Motor neuron (in vitro differentiated cells): ENCODE results near the gene EHMT1. TPM values are rescaled to one million over a fixed set of nuclear protein-coding genes. Genes with fewer than 3 reads are reported as not detected.
"Not testable (repeated sequence)": the region's sequence is repeated elsewhere in the genome, so short reads cannot be mapped to it uniquely, and the experiment has no call there.

Experiments used
- ATAC-seq, 8 experiments: fragments of 200-7000 bp; cut with Tn5 transposase; replicated peaks in 6 of 8; 2 replicates each; pipeline ENCODE4 v1.8.0; 2021; ENCODE audit warnings: mild to moderate bottlenecking in 8 of 8, moderate library complexity in 8 of 8
- H3K27ac ChIP-seq, 2 donors: fragments of 250-450 bp; sonication (Bioruptor Pico); 2 replicates each; pipeline ENCODE4 v1.9.0; 2021; ENCODE audit warnings: antibody characterized with exemption in 2 of 2, mild to moderate bottlenecking in 2 of 2, moderate library complexity in 1 of 2
- H3K4me1 ChIP-seq, 2 donors: fragments of 250-450 bp; sonication (Bioruptor Pico); replicated peaks in 1 of 2; 2 replicates each; pipeline ENCODE4 v1.6.1; 2021; ENCODE audit warnings: antibody characterized with exemption in 2 of 2, mild to moderate bottlenecking in 2 of 2, moderate library complexity in 1 of 2
- H3K4me3 ChIP-seq, 5 donors: fragments of 250-450 bp; sonication (Bioruptor Pico); 2 replicates each; pipeline ENCODE4 v1.9.0; 2021; ENCODE audit warnings: antibody characterized with exemption in 5 of 5, mild to moderate bottlenecking in 5 of 5, moderate library complexity in 4 of 5
- WGBS, 10 experiments: fragments of 450-650 bp; shearing (Covaris generic); methylation state at CpG; one replicate each; pipeline ENCODE4 v1.0.0; 2022; 5-methylcytosine and 5-hydroxymethylcytosine counted together
- in situ Hi-C, 9 experiments: fragments of 400-800 bp; cut with MboI; loops; one replicate each; pipeline ENCODE4 v1.15.0; 2021; ENCODE audit warnings: low sequenced_read_pairs in 9 of 9, low pct_unique_long_range_greater_than_20kb in 2 of 9; ENCODE audit not compliant: unreplicated experiment in 9 of 9
- total RNA-seq, 8 experiments: library from RNA; unstranded; fragments of 300-600 nt; gene quantifications; 2 replicates each; pipeline versions ENCODE4 v1.2.3 to v1.2.4, GENCODE V29; 2022

The EHMT1 gene
- total RNA-seq, 8 experiments from 2014 or later, result 25.0 to 90.6 (median 42.6) TPM

DNA sequence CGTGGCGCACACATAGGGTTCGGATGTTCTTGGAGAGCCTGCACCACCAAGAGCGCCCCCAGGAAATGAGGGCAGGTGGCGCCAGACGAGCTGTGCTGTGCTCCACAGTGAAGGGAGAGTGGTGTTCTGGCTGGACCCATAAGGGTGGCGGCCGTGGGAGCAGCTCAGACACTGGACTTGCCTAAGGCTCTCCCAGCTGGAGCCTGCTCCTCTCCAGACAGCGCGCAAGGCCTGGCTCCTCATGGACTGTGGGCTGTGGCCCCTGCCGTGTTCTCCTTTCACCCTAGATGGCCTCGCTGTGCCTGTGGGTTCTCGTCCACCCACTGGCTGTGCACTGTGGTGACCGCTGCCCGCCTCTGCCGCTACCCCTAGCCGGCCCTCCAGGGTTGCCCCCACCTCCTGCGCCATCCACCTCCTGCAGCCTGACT is 92.9 kb downstream of the EHMT1 start:
- ATAC-seq, result peak in 3 of 8 experiments; percentile 56 to 88 (median 59)
- in situ Hi-C loops, result no loop called here
- no peak overlapping the region for H3K27ac ChIP-seq
- no peak overlapping the region for H3K4me3 ChIP-seq
- no peaks in the 10 kb centered on the region for H3K4me1 ChIP-seq
- WGBS, 10 experiments, result 90 to 97% (median 93%) methylated on average over 3 to 5 of the region's 18 CpGs; no CpG with 5 or more reads in 7 of the 10 experiments

DNA sequence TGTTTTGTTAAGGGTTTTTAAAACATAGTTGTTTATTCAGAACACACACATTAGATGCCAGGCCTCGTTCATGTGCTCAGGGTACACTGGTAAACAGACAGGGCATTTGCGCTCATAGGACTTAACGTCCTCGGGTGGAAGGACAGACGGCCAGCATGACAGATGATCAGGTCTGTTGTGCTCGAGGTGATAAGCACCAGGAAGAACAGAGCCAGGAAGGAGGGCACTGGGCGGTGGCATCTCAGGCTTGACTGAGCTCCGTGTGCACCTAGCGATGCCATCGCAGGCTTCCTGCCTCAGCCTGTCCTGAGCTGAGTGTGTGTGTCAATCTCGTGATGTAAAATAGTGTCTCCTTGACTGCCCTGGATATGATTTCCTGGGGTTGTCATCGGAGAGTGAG is 96.5 kb downstream of the EHMT1 start:
- no peaks in the 10 kb centered on the region for H3K4me1 ChIP-seq
- no peak overlapping the region for H3K4me3 ChIP-seq
- in situ Hi-C loops, result no loop called here
- 80 to 100% (median 93%) methylated on average over 3 to 10 of the region's 12 CpGs; no CpG with 5 or more reads in 2 of the 10 experiments for WGBS, 10 experiments
- no peak for ATAC-seq
- no peak overlapping the region for H3K27ac ChIP-seq

DNA sequence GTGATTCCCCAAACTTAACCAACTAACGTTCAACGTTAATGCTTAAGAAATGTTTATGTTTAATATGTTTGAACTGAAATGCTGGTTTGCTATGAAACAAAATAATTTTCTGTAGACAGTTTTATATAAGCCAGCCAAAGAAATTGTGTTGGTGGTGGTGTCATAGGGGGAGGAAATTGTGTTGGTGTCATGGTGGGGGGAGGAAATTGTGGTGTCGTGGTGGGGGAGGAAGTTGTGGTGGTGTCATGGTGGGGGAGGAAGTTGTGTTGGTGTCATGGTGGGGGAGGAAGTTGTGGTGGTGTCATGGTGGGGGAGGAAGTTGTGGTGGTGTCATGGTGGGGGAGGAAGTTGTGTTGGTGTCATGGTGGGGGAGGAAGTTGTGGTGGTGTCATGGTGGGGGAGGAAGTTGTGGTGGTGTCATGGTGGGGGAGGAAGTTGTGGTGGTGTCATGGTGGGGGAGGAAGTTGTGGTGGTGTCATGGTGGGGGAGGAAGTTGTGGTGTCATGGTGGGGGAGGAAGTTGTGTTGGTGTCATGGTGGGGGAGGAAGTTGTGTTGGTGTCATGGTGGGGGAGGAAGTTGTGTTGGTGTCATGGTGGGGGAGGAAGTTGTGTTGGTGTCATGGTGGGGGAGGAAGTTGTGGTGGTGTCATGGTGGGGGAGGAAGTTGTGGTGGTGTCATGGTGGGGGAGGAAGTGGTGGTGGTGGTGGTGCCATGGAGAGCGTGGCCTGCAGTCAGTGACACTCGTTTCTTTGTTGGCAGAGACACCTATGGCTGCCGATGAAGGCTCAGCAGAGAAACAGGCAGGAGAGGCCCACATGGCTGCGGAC is 97.3 kb downstream of the EHMT1 start:
- in situ Hi-C loops, H3K27ac ChIP-seq, ATAC-seq, H3K4me3 ChIP-seq, H3K4me1 ChIP-seq: not testable (repeated sequence)
- 89 to 100% (median 100%) methylated on average over 1 to 3 of the region's 7 CpGs; no CpG with 5 or more reads in 3 of the 10 experiments for WGBS, 10 experiments

DNA sequence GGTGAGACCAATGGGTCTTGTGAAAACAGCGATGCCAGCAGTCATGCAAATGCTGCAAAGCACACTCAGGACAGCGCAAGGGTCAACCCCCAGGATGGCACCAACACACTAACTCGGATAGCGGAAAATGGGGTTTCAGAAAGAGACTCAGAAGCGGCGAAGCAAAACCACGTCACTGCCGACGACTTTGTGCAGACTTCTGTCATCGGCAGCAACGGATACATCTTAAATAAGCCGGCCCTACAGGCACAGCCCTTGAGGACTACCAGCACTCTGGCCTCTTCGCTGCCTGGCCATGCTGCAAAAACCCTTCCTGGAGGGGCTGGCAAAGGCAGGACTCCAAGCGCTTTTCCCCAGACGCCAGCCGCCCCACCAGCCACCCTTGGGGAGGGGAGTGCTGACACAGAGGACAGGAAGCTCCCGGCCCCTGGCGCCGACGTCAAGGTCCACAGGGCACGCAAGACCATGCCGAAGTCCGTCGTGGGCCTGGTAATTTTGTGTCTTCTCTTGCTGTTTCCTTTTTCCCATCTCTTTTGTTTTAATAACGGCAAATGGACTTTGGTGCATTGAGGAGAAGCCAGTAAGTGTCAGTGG is 98.0 kb downstream of the EHMT1 start:
- Histone ChIP-seq H3K27ac (no peak overlapping the region), H3K4me3 (no peak overlapping the region), H3K4me1 (no peaks in the 10 kb centered on the region)
- 96 to 100% (median 100%) methylated on average over 1 to 8 of the region's 25 CpGs; no CpG with 5 or more reads in 5 of the 10 experiments for WGBS, 10 experiments
- in situ Hi-C loops, result no loop called here
- ATAC-seq, result no peak

DNA sequence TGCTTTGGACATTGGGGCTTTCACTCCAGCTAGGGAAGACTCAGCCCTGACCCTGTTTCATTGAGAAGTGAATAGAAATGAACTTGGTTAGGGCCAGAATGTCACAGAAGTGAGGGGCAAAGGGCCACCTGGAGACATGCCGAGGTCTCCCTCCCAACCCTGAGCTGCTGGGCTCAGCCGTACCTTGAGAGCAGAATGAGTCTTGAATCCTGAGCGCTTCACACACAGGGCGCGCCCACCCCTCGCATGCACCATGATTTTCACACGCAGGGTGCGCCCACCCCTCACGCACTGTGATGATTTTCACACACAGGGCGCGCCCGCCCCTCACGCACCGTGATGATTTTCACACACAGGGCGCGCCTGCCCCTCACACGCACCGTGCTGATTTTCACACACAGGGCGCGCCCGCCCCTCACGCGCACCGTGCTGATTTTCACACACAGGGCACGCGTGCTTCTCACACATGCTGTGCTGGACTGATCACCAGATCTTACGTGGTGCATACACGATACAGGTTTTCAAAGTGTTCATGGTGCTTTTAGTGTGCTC is 99.0 kb downstream of the EHMT1 start:
- ATAC-seq, result no peak
- H3K4me3 ChIP-seq, result no peak overlapping the region
- H3K27ac ChIP-seq, result no peak overlapping the region
- in situ Hi-C loops, result no loop called here
- WGBS, 10 experiments, result 95 to 100% (median 100%) methylated on average over 1 to 25 of the region's 28 CpGs; no CpG with 5 or more reads in 1 of the 10 experiments
- H3K4me1 ChIP-seq, result no peaks in the 10 kb centered on the region

DNA sequence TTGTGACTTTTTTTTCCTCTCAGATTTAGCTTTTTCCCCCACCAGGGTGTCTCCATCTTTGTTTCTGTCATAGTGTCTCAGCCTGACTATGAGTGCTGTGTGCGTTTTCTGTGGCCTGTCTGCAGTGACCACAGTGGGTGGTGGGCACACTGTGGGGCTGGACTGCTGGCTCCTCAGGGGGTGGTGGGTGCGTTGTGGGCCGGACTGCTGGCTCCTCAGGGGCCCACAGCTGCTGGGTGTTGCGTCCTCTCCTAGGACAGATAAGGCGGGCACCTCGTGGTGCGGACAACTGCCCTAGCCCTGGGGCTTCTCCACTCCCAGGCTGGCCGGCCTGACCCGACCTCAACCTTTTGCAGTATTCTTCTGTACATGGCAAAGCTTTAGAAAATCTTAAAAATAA is 100.4 kb downstream of the EHMT1 start:
- Histone ChIP-seq H3K4me1 (no peaks in the 10 kb centered on the region), H3K27ac (no peak overlapping the region), H3K4me3 (no peak overlapping the region)
- in situ Hi-C loops, result no loop called here
- ATAC-seq, result no peak
- WGBS, 10 experiments, result 57 to 100% (median 91%) methylated on average over 1 to 3 of the region's 9 CpGs; no CpG with 5 or more reads in 4 of the 10 experiments

DNA sequence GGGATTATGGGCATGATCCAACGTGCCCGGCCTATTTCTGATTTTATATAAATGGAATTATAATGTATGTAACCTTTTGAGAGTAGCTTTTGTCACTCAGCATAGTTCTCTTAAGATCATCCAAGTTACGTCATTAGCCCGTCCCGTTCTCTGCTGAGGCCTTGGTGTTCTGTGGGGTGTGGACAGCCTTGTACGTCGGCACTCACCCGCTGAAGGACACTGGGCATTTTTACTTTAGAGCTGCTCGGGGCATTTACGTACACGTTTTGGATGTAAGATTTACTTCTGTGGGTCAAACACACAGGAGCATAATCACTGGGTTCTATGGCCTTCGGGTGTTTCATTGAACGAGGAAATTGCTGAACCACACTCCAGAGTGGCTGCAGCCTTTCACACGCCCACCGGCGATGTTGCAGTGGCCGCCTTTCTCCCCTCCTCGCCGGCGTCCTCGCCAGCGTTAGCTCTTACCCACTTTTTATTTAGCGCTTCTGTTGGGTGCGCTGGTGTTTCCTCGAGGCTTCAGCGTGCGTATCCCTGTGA is 101.8 kb downstream of the EHMT1 start:
- Histone ChIP-seq H3K4me3 (no peak overlapping the region), H3K27ac (no peak overlapping the region), H3K4me1 (no peaks in the 10 kb centered on the region)
- in situ Hi-C loops, result no loop called here
- ATAC-seq, result no peak
- WGBS, 10 experiments, result 77 to 100% (median 91%) methylated on average over 2 to 22 of the region's 27 CpGs; no CpG with 5 or more reads in 2 of the 10 experiments

DNA sequence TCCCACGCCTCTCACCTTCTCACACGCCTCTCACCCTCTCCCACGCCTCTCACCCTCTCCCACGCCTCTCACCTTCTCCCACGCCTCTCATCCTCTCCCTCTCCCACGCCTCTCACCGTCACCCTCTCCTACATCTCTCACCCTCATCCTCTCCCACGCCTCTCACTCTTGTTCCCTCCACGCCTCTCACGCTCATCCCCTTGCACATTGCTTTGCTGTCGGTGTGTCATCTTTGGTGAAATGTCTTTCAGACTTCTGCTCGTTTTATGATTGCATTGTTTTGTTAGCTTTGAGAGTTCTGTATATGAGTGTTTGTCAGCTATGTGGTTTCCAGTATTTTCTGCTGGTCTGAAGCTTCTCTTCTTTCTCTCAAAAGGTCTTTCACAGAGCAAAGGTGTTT is 102.7 kb downstream of the EHMT1 start:
- no peak for ATAC-seq
- in situ Hi-C loops, result no loop called here

DNA sequence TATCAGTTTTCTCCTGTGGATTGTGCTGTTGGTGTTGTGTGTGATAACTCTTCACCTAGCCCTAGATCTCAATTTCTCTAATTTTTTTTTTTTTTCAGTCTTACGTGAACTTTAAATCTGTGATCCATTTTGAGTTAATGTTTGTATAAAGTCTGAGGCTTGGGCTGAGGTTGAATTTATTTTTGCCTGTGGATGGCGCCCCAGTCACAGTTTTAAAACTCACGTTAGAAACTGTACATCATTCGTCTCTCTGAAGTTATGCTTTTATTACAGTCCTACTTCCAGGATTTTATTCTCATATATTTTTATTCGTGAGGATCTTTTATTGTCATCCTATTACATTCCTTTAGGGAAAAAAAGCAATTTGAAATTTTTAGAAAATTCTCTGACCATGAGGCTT is 103.1 kb downstream of the EHMT1 start:
- 73 to 97% (median 85%) methylated on average over 3 to 5 of the region's 5 CpGs for WGBS, 10 experiments
- no peak for ATAC-seq
- in situ Hi-C loops, result no loop called here
- H3K4me3 ChIP-seq, result no peak overlapping the region
- no peak overlapping the region for H3K27ac ChIP-seq
- H3K4me1 ChIP-seq, result no peaks in the 10 kb centered on the region

More for the DNA sequence above, 102.7 kb downstream of the EHMT1 start:
- H3K27ac ChIP-seq, result no peak overlapping the region
- H3K4me1 ChIP-seq, result no peaks in the 10 kb centered on the region
- 50 to 100% (median 83%) methylated on average over 1 to 10 of the region's 12 CpGs; no CpG with 5 or more reads in 1 of the 10 experiments for WGBS, 10 experiments
- H3K4me3 ChIP-seq, result no peak overlapping the region

DNA sequence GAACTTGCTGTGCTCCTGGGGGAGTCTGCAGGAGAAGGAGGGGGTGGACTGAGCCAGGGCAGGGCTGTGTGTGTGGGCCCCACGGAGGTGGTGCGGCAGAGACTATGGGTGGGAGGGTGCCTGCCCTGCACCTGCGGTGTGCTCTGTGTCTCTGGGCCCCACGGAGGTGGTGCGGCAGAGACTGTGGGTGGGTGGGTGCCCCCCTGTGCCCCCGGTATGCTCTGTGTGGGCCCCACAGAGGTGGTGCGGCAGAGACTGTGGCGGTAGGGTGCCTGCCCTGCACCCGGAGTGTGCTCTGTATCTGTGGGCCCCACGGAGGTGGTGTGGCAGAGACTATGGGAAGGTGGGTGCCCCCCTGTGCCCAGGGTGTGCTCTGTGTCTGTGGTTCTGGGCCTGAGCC is 103.7 kb downstream of the EHMT1 start:
- H3K4me3 ChIP-seq, result no peak overlapping the region
- in situ Hi-C loops, result no loop called here
- 60 to 100% methylated on average over 1 to 2 of the region's 10 CpGs; no CpG with 5 or more reads in 8 of the 10 experiments for WGBS, 10 experiments

DNA sequence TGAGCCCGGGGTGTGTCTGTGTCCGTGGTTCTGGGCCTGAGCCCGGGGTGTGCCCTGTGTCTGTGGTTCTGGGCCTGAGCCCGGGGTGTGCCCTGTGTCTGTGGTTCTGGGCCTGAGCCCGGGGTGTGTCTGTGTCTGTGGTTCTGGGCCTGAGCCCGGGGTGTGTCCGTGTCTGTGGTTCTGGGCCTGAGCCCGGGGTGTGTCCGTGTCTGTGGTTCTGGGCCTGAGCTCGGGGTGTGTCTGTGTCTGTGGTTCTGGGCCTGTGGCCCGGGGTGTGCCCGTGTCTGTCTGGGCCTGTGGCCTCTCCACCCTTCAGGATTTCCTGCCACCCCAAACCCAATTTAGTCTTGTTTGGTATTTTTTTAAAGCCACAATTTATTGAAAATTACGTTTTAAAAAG is 104.6 kb downstream of the EHMT1 start:
- in situ Hi-C loops, ATAC-seq, H3K4me1 ChIP-seq, H3K4me3 ChIP-seq, H3K27ac ChIP-seq: not testable (repeated sequence)
- 20 to 89% (median 80%) methylated on average over 1 to 3 of the region's 13 CpGs; no CpG with 5 or more reads in 3 of the 10 experiments for WGBS, 10 experiments

More for the DNA sequence above, 103.7 kb downstream of the EHMT1 start:
- Histone ChIP-seq H3K4me1 (no peaks in the 10 kb centered on the region), H3K27ac (no peak overlapping the region)
- no peak for ATAC-seq

DNA sequence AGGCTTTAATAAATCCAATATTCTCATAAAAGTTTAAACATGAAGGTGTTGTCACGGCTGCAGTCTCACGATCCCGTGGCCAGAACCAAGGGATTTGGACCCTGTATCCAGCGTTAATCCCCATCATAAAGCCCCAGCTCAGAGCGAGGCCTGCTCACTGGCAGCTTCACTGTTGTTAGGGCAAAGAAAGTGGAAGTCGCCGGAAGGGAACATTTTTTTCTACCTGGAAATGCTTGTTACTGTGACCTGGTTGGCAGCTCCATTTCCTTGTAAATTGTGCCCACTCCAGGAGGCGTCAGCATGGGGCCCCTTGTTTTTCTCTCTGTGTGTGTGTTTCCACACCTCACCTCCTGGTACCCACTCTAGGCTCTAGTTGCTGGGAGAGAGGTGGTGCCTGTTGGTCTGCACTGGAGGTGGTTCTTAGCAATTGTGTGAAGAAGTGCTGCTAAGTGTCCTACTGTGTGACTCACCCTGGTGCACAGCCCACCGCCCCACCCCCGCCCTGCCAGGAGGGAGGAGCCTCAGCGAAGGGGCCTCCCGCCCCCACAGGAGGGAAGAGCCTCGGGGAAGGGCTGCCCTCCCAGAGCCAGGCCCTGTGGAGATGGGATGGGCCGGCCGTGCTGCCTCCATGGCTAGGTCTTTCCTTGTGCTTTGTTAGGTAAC is 105.1 kb downstream of the EHMT1 start:
- H3K4me1 ChIP-seq, result no peaks in the 10 kb centered on the region
- WGBS, 10 experiments, result 69 to 93% (median 89%) methylated on average over 3 to 7 of the region's 15 CpGs; no CpG with 5 or more reads in 1 of the 10 experiments
- in situ Hi-C loops, result no loop called here
- peak; percentile 41 to 95 (median 70) for ATAC-seq
- H3K27ac ChIP-seq, result no peak overlapping the region
- no peak overlapping the region for H3K4me3 ChIP-seq
